ENCODE results near the gene DDX24. TPM values are rescaled to one million over a fixed set of nuclear protein-coding genes. Genes with fewer than 3 reads are reported as not detected.

Gene DDX24
- total and polyA plus RNA-seq, 2 donors, result 55.1 to 144 TPM

GRCh38 chr14:94110552-94111181 is 29.7 kb upstream of the DDX24 start, which contains the start of gene IFI27:
Gene IFI27, plus strand, starts transcription at chr14:94110736.
- Histone ChIP-seq H3K4me1 (ENCODE audit: insufficient read depth) (no peaks in the 10 kb centered on the region), H3K36me3 (ENCODE audit: insufficient read depth) (no peaks in the 10 kb centered on the region), H3K27ac (ENCODE audit: low read depth) (peak within 1 kb of the TSS; percentile 14), H3K4me3 (ENCODE audit: low read depth, low read length) (peak within 1 kb of the TSS; percentile 21)
- 59% methylated on average over 14 of the region's 14 CpGs for WGBS
- DNase-seq (ENCODE audit: extremely low spot score), result no peak

- H3K4me3 ChIP-seq (ENCODE audit: low read depth, low read length), result no peak overlapping the region
- 88% methylated on average over 2 of the region's 2 CpGs for WGBS
- DNase-seq (ENCODE audit: extremely low spot score), result no peak
- no peaks in the 10 kb centered on the region for H3K4me1 ChIP-seq (ENCODE audit: insufficient read depth)
- H3K27ac ChIP-seq (ENCODE audit: low read depth), result no peak overlapping the region
- H3K36me3 ChIP-seq (ENCODE audit: insufficient read depth), result no peaks in the 10 kb centered on the region
Observed at GRCh38 chr14:94109915-94110250, 28.9 kb upstream of the DDX24 start.

GRCh38 chr14:94104731-94105130 is 23.7 kb upstream of the DDX24 start:
- H3K36me3 ChIP-seq (ENCODE audit: insufficient read depth), result no peaks in the 10 kb centered on the region
- no peak overlapping the region for H3K27ac ChIP-seq (ENCODE audit: low read depth)
- WGBS, result 80% methylated on average over 10 of the region's 10 CpGs
- no peak overlapping the region for H3K4me3 ChIP-seq (ENCODE audit: low read depth, low read length)
- no peak for DNase-seq (ENCODE audit: extremely low spot score)
- H3K4me1 ChIP-seq (ENCODE audit: insufficient read depth), result no peaks in the 10 kb centered on the region

GRCh38 chr14:94103554-94104150 is 22.6 kb upstream of the DDX24 start:
- Histone ChIP-seq H3K27ac (ENCODE audit: low read depth) (no peak overlapping the region), H3K4me1 (ENCODE audit: insufficient read depth) (no peaks in the 10 kb centered on the region), H3K36me3 (ENCODE audit: insufficient read depth) (no peaks in the 10 kb centered on the region), H3K4me3 (ENCODE audit: low read depth, low read length) (no peak overlapping the region)
- DNase-seq (ENCODE audit: extremely low spot score), result no peak
- 49% methylated on average over 7 of the region's 7 CpGs for WGBS

GRCh38 chr14:94102768-94103482 is 21.9 kb upstream of the DDX24 start:
- Histone ChIP-seq H3K4me1 (ENCODE audit: insufficient read depth) (no peaks in the 10 kb centered on the region), H3K4me3 (ENCODE audit: low read depth, low read length) (no peak overlapping the region), H3K36me3 (ENCODE audit: insufficient read depth) (no peaks in the 10 kb centered on the region), H3K27ac (ENCODE audit: low read depth) (no peak overlapping the region)
- WGBS, result 87% methylated on average over 8 of the region's 8 CpGs
- no peak for DNase-seq (ENCODE audit: extremely low spot score)

- H3K36me3 ChIP-seq (ENCODE audit: insufficient read depth), result no peaks in the 10 kb centered on the region
- no peak for DNase-seq (ENCODE audit: extremely low spot score)
- no peak overlapping the region for H3K27ac ChIP-seq (ENCODE audit: low read depth)
- H3K4me1 ChIP-seq (ENCODE audit: insufficient read depth), result no peaks in the 10 kb centered on the region
- WGBS, result 91% methylated on average over 10 of the region's 10 CpGs
- H3K4me3 ChIP-seq (ENCODE audit: low read depth, low read length), result no peak overlapping the region
Observed at GRCh38 chr14:94101748-94102147, 20.7 kb upstream of the DDX24 start.

GRCh38 chr14:94100847-94101246 is 19.8 kb upstream of the DDX24 start:
- H3K27ac ChIP-seq (ENCODE audit: low read depth), result no peak overlapping the region
- DNase-seq (ENCODE audit: extremely low spot score), result no peak
- 77% methylated on average over 4 of the region's 4 CpGs for WGBS

GRCh38 chr14:94099006-94099405 is 18.0 kb upstream of the DDX24 start:
- no peak for DNase-seq (ENCODE audit: extremely low spot score)
- WGBS, result 67% methylated on average over 6 of the region's 6 CpGs
- H3K27ac ChIP-seq (ENCODE audit: low read depth), result no peak overlapping the region
- no peak overlapping the region for H3K4me3 ChIP-seq (ENCODE audit: low read depth, low read length)
- no peaks in the 10 kb centered on the region for H3K4me1 ChIP-seq (ENCODE audit: insufficient read depth)
- H3K36me3 ChIP-seq (ENCODE audit: insufficient read depth), result no peaks in the 10 kb centered on the region

More at GRCh38 chr14:94100847-94101246, 19.8 kb upstream of the DDX24 start:
- no peak overlapping the region for H3K4me3 ChIP-seq (ENCODE audit: low read depth, low read length)
- H3K36me3 ChIP-seq (ENCODE audit: insufficient read depth), result no peaks in the 10 kb centered on the region
- H3K4me1 ChIP-seq (ENCODE audit: insufficient read depth), result no peaks in the 10 kb centered on the region

- WGBS, result 59% methylated on average over 10 of the region's 10 CpGs
- no peak overlapping the region for H3K27ac ChIP-seq (ENCODE audit: low read depth)
Observed at GRCh38 chr14:94098326-94098992, 17.5 kb upstream of the DDX24 start.

GRCh38 chr14:94097091-94097490 is 16.1 kb upstream of the DDX24 start:
- WGBS, result 95% methylated on average over 4 of the region's 4 CpGs
- H3K4me3 ChIP-seq (ENCODE audit: low read depth, low read length), result no peak overlapping the region
- H3K27ac ChIP-seq (ENCODE audit: low read depth), result no peak overlapping the region
- DNase-seq (ENCODE audit: extremely low spot score), result no peak
- H3K4me1 ChIP-seq (ENCODE audit: insufficient read depth), result no peaks in the 10 kb centered on the region
- H3K36me3 ChIP-seq (ENCODE audit: insufficient read depth), result no peaks in the 10 kb centered on the region

More at GRCh38 chr14:94098326-94098992, 17.5 kb upstream of the DDX24 start:
- no peak for DNase-seq (ENCODE audit: extremely low spot score)
- no peak overlapping the region for H3K4me3 ChIP-seq (ENCODE audit: low read depth, low read length)
- H3K36me3 ChIP-seq (ENCODE audit: insufficient read depth), result no peaks in the 10 kb centered on the region
- H3K4me1 ChIP-seq (ENCODE audit: insufficient read depth), result no peaks in the 10 kb centered on the region

- Histone ChIP-seq H3K27ac (ENCODE audit: low read depth) (no peak overlapping the region), H3K4me3 (ENCODE audit: low read depth, low read length) (no peak overlapping the region), H3K36me3 (ENCODE audit: insufficient read depth) (no peaks in the 10 kb centered on the region), H3K4me1 (ENCODE audit: insufficient read depth) (no peaks in the 10 kb centered on the region)
- WGBS, result 87% methylated on average over 2 of the region's 2 CpGs
- DNase-seq (ENCODE audit: extremely low spot score), result no peak
Observed at GRCh38 chr14:94093418-94093817, 12.4 kb upstream of the DDX24 start.

- H3K36me3 ChIP-seq (ENCODE audit: insufficient read depth), result no peaks in the 10 kb centered on the region
- no peak overlapping the region for H3K4me3 ChIP-seq (ENCODE audit: low read depth, low read length)
- DNase-seq (ENCODE audit: extremely low spot score), result no peak
- no peak overlapping the region for H3K27ac ChIP-seq (ENCODE audit: low read depth)
- no peaks in the 10 kb centered on the region for H3K4me1 ChIP-seq (ENCODE audit: insufficient read depth)
- WGBS, result 94% methylated on average over 4 of the region's 4 CpGs
Observed at GRCh38 chr14:94089479-94089878, 8.5 kb upstream of the DDX24 start.

- WGBS, result 93% methylated on average over 5 of the region's 5 CpGs
- Histone ChIP-seq H3K4me3 (ENCODE audit: low read depth, low read length) (no peak overlapping the region), H3K4me1 (ENCODE audit: insufficient read depth) (no peaks in the 10 kb centered on the region), H3K36me3 (ENCODE audit: insufficient read depth) (no peaks in the 10 kb centered on the region), H3K27ac (ENCODE audit: low read depth) (no peak overlapping the region)
- no peak for DNase-seq (ENCODE audit: extremely low spot score)
Observed at GRCh38 chr14:94088516-94088915, 7.5 kb upstream of the DDX24 start.

- Histone ChIP-seq H3K4me1 (ENCODE audit: insufficient read depth) (no peaks in the 10 kb centered on the region), H3K4me3 (ENCODE audit: low read depth, low read length) (no peak overlapping the region), H3K27ac (ENCODE audit: low read depth) (no peak overlapping the region), H3K36me3 (ENCODE audit: insufficient read depth) (no peaks in the 10 kb centered on the region)
- WGBS, result 76% methylated on average over 4 of the region's 4 CpGs
- no peak for DNase-seq (ENCODE audit: extremely low spot score)
Observed at GRCh38 chr14:94087891-94088290, 6.9 kb upstream of the DDX24 start.

Data from urinary bladder (tissue), 4 donors.